Ureter (tissue), 1 donor: ENCODE results near the gene KCNMA1. TPM values are rescaled to one million over a fixed set of nuclear protein-coding genes. Genes with fewer than 3 reads are reported as not detected.
A peak's percentile ranks its signal among the peaks of the same experiment; 100 is the strongest.

ENCODE experiments used
- DNase-seq: peaks from one replicate; pipeline ENCODE4 v3.0.0-alpha.2; 2020; ENCODE audit warnings: low spot score
- total RNA-seq: library from RNA; stranded (reverse); gene quantifications from one replicate; pipeline ENCODE4 v1.2.4, GENCODE V29; 2023
- donor health status: DM: yes; HTN: yes; CAD: no.

Gene KCNMA1
- total RNA-seq, 1 donor from 2014 or later = 87.9 TPM

GRCh38 chr10:77301305-77301730 lies 336.3 kb downstream of the KCNMA1 start:
- no peak for DNase-seq

GRCh38 chr10:77300682-77301302 lies 336.8 kb downstream of the KCNMA1 start:
- no peak for DNase-seq

- no peak for DNase-seq
These were observed 338.3 kb downstream of the KCNMA1 start for GRCh38 chr10:77299320-77299719.

- DNase-seq = no peak
These were observed 340.2 kb downstream of the KCNMA1 start for GRCh38 chr10:77297393-77297739.

- DNase-seq = no peak
These were observed 340.8 kb downstream of the KCNMA1 start for GRCh38 chr10:77296534-77297392.

- no peak for DNase-seq
These were observed 343.8 kb downstream of the KCNMA1 start for GRCh38 chr10:77293773-77294172.

GRCh38 chr10:77293347-77293746 lies 344.3 kb downstream of the KCNMA1 start:
- no peak for DNase-seq

- DNase-seq = no peak
These were observed 345.8 kb downstream of the KCNMA1 start for GRCh38 chr10:77291596-77292505.

GRCh38 chr10:77290528-77291155 lies 347.0 kb downstream of the KCNMA1 start:
- DNase-seq = no peak

GRCh38 chr10:77289790-77290189 lies 347.8 kb downstream of the KCNMA1 start:
- DNase-seq = no peak

GRCh38 chr10:77289027-77289501 lies 348.5 kb downstream of the KCNMA1 start:
- no peak for DNase-seq

- DNase-seq = peak; percentile 51
These were observed 349.9 kb downstream of the KCNMA1 start for GRCh38 chr10:77287647-77288120.

GRCh38 chr10:77286531-77287508 lies 350.8 kb downstream of the KCNMA1 start:
- no peak for DNase-seq

- no peak for DNase-seq
These were observed 352.0 kb downstream of the KCNMA1 start for GRCh38 chr10:77285529-77286182.

GRCh38 chr10:77284797-77285196 lies 352.8 kb downstream of the KCNMA1 start:
- no peak for DNase-seq

GRCh38 chr10:77283326-77283725 lies 354.3 kb downstream of the KCNMA1 start:
- no peak for DNase-seq

- DNase-seq = no peak
These were observed 355.4 kb downstream of the KCNMA1 start for GRCh38 chr10:77282163-77282562.

GRCh38 chr10:77281719-77282118 lies 355.9 kb downstream of the KCNMA1 start:
- DNase-seq = no peak

GRCh38 chr10:77279207-77279606 lies 358.4 kb downstream of the KCNMA1 start:
- DNase-seq = no peak
